Medulla oblongata (tissue), 1 donor: ENCODE results near the gene VGLL4.

Source experiments
- DNase-seq: peaks from one replicate; pipeline ENCODE4 v3.0.0-alpha.2; 2015; ENCODE audit errors: extremely low spot score

The VGLL4 gene

GRCh38 chr3:11552289-11553264 is 91.1 kb downstream of the VGLL4 start:
- DNase-seq, result no peak

- no peak for DNase-seq
Measured at GRCh38 chr3:11551036-11551435, 92.7 kb downstream of the VGLL4 start.

DNA sequence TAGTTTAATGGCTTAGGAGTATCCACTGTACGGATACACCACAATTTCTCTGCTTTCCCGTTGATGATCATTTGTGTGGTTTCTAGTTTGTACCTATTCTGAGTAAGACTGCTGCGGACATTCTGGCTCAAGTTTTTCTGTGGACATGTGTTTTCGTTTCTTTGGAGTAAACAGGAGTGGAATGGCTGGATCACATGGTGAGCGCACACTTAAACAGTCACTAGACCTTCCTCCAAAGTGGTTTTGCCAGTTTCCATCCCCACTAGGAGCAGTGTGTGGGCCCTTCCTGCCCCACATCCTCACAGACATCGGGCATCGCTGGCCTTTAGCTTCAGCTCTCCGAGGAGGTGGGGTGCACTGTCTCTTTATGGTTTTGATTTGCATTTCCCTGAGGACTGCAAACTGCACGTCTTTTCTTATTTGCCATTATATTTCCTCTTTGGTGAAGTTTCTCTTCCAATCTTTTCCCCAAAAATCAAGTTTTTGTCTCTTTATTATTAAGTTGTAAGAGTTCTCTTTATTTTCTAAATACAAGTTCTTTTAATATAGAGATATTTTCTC is 94.1 kb downstream of the VGLL4 start:
- DNase-seq, result no peak

DNA sequence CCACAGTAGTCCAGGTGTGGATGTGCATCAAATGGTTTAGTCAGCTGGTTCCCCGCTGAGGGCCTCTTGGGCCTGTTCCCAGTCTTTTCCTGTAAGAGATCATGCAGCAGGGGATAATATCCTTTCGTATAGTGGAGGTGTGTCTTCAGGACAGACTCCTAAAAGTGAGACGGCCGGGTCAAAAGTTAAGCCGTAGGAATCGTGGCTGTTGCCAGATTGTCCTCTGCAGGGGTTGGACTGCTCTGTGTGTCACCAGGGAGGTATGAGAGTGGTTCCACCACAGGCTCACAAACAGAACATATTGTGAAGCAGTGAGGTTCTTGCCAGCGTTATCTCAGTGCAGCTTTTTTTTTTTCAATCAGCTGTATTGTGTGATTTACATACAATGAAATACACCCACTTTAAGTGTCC is 95.0 kb downstream of the VGLL4 start:
- no peak for DNase-seq

GRCh38 chr3:11547498-11547897 is 96.2 kb downstream of the VGLL4 start:
- DNase-seq, result no peak

GRCh38 chr3:11546657-11547302 is 96.9 kb downstream of the VGLL4 start:
- no peak for DNase-seq

DNA sequence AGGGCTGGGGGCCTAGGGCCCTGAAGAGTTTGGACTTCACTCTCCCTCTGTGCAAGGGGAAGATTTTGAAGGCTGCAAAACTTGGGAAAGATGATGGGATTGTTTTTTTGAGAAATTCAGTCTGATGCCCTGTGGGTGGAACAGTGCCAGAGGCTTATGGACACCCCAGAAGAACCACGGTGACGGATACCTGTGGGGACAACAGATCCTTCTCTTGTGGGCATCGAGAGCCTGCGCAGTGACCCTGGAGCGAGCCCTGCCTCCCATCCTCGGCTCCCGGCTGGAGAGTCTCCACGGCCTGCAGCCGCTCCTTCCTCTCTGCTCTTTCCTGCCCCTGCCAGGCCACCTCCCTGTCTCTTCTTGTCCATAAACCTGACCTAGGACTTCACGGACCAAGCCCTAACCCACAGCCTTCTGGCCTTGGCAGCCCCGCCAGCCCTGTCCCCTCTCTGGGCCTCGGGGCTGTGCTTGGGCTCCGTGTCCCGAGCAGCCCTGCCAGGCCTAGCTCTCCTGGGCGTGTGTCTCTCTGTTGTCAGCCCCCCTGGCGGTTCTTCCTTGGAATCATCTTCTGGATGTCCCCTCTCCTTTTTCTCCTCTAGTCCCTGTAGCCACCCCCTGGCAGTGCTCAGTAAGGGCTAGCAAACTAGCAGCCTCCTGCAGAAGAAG is 98.4 kb downstream of the VGLL4 start:
- no peak for DNase-seq

DNA sequence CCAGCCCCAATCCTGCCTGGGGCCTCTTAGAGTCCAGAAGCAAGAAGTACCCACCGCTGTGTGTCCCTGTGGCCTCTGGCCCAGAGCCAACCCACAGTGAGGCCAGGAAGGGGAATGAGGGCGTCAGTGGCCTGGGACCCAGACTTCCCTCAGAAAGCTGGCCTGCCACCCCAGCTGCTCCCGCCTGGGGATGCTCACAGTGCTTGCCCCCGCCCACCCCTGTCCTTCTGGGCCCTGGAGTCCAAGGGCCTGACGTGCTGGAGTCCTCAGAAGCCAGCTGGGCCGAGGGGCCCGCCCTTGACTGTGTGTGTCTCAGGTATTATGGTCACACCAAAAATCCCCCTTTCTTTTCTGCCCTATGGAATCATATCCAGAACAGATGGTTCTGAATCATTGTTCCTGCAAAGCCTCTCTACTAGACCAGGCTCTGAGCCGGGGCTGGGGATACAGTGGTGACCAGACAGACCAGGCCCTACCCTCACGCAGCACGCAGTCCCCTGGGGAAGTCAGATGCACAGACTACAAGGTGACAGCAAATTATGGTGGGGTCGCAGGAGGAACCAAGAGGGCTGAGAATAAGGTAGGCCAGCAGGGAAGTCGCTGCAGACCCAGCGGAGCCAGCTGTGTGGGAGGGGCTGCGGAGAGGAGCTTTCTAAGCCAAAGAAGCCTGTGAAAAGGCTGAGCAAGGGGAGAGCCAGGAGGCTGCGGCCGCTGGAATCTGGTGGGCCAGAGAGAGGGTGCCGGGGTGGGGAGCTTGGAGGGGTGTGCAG is 99.1 kb downstream of the VGLL4 start:
- DNase-seq, result no peak

DNA sequence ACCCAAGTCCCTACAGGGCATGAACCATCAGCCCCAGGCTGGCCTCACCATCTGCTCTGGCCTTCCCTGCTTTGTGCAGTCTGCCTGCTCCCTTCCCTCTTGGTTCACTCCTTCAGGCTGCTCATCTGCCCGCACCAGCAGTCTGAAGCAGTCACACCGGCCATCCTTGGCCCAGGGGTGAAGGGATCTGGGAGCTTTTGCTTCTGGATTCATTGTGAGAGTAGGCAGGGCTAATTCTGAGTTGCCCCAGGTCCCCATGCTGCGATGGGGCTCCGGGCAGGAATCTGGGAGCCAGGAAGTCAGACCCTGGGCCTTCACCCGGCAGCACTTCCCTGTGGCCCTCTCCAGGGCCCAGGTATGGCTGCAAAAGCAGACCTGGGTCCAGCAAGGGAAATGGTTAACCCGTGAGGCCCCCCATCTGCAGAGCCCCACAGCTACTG is 99.7 kb downstream of the VGLL4 start:
- no peak for DNase-seq

- DNase-seq, result no peak
Measured at GRCh38 chr3:11543141-11543947, 100.4 kb downstream of the VGLL4 start.

DNA sequence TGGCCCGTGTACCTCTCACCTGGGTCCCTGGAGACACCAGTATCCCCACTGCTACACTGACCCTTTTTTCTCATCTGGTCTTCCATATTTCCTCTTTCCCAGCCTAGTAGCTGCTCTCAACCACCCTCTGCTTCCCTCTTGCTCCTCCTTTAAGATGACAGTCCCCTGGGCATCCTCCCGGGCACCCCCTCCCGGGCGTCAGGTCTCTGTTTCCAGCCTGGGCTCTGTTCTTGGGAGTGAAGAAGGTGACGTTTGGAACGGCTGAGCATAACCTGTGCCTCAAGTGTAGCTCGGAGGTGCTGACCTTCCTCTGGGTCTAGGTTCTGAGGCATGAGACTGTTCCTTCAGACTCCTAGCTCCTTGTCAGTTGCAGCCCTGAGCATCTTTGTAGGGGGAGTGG is 101.2 kb downstream of the VGLL4 start:
- no peak for DNase-seq

- DNase-seq, result no peak
Measured at GRCh38 chr3:11541321-11542303, 102.1 kb downstream of the VGLL4 start.

DNA sequence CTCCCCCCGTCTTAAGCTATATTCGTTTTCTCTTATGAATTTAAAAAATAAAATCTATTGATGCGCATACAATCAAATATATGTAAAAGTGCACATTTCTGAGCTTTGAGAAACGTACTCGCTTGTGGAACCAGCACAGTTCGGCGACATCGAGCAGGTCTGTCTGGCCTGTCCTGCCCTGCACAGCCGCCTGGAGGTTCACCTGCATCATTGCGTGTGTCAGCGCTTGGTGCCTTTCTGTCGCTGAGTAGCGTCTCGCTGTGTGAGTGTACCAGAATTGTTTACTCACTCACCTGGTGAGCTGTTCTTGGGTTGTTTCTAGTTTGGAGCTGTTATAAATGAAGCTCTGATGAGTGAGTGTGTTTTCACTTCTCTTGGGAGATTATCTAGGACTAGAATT is 104.0 kb downstream of the VGLL4 start:
- no peak for DNase-seq

- DNase-seq, result no peak
Measured at GRCh38 chr3:11539218-11539617, 104.5 kb downstream of the VGLL4 start.

DNA sequence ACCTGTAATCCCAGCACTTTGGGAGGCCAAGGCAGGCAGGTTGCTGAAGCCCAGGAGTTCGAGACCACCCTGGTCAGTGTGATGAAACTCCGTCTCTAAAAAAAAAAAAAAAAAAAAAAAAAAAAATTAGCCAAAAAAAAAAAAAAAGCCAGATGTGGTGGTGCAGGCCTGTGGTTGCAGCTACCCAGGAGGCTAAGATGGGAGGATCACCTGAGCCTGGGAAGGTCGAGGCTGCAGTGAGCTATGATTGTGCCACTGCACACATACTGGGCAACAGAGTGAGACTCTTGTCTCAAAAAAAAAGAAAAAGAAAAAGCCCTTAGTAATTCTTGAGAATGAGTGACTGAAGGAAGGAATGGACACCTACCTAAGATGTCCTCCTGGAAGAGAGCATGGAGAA is 105.1 kb downstream of the VGLL4 start:
- DNase-seq, result no peak

GRCh38 chr3:11536936-11537612 is 106.6 kb downstream of the VGLL4 start:
- no peak for DNase-seq

- DNase-seq, result no peak
Measured at GRCh38 chr3:11536132-11536935, 107.4 kb downstream of the VGLL4 start.
